GM18868 (cell line): ENCODE results near the gene APOH.

ENCODE experiments used
- ATAC-seq: cut with Tn5 transposase; IDR thresholded peaks from one replicate; pipeline ENCODE4 v1.9.1; 2021; ENCODE audit warnings: mild to moderate bottlenecking, moderate library complexity; ENCODE audit not compliant: unreplicated experiment

The APOH gene

GRCh38 chr17:66235377-66235994 lies 6.3 kb upstream of the APOH start:
- no peak for ATAC-seq

GRCh38 chr17:66234611-66235010 lies 5.4 kb upstream of the APOH start:
- no peak for ATAC-seq

GRCh38 chr17:66233023-66233753 lies 4.0 kb upstream of the APOH start:
- no peak for ATAC-seq

- ATAC-seq: no peak
These were observed 1.8 kb upstream of the APOH start for GRCh38 chr17:66230922-66231591.

GRCh38 chr17:66229783-66230538 lies 746 bp upstream of the APOH start:
- ATAC-seq: no peak

- ATAC-seq: no peak
These were observed 1.8 kb downstream of the APOH start for GRCh38 chr17:66227212-66228045.

- no peak for ATAC-seq
These were observed 6.3 kb downstream of the APOH start for GRCh38 chr17:66222798-66223350.

- no peak for ATAC-seq
These were observed 7.3 kb downstream of the APOH start for GRCh38 chr17:66221755-66222530.

- no peak for ATAC-seq
These were observed 7.9 kb downstream of the APOH start for GRCh38 chr17:66221343-66221742.

GRCh38 chr17:66220079-66220835 lies 9.0 kb downstream of the APOH start:
- ATAC-seq: no peak

GRCh38 chr17:66215529-66215911 lies 13.7 kb downstream of the APOH start:
- ATAC-seq: no peak

- no peak for ATAC-seq
These were observed 14.2 kb downstream of the APOH start for GRCh38 chr17:66214884-66215528.

GRCh38 chr17:66211047-66211810 lies 18.0 kb downstream of the APOH start:
- ATAC-seq: no peak

GRCh38 chr17:66210208-66210574 lies 19.0 kb downstream of the APOH start:
- ATAC-seq: no peak

- no peak for ATAC-seq
These were observed 21.3 kb downstream of the APOH start for GRCh38 chr17:66207936-66208335.

- no peak for ATAC-seq
These were observed 25.8 kb downstream of the APOH start for GRCh38 chr17:66203274-66204015.

- no peak for ATAC-seq
These were observed 28.5 kb downstream of the APOH start for GRCh38 chr17:66200685-66201092.
